ENCODE measurements around the gene PIAS1. TPM values are rescaled to one million over a fixed set of nuclear protein-coding genes. Genes with fewer than 3 reads are reported as not detected.
A peak's percentile ranks its signal among the peaks of the same experiment; 100 is the strongest.

PIAS1 gene
- total RNA-seq, 2 donors from 2014 or later = 43.1 to 59.2 TPM

- intact Hi-C loops (cut with DNase I) = no loop called here
- DNase-seq (ENCODE audit: low spot score) = no peak
Observed at GRCh38 chr15:68029959-68030358, 24.2 kb upstream of the PIAS1 start.

GRCh38 chr15:68031404-68031803 is 22.7 kb upstream of the PIAS1 start:
- intact Hi-C loops (cut with DNase I) = no loop called here
- no peak for DNase-seq (ENCODE audit: low spot score)

GRCh38 chr15:68032672-68033071 is 21.4 kb upstream of the PIAS1 start:
- intact Hi-C loops (cut with DNase I) = no loop called here
- no peak for DNase-seq (ENCODE audit: low spot score)

GRCh38 chr15:68034081-68034480 is 20.0 kb upstream of the PIAS1 start:
- no peak for DNase-seq (ENCODE audit: low spot score)
- intact Hi-C loops (cut with DNase I) = no loop called here

GRCh38 chr15:68034719-68035293 is 19.3 kb upstream of the PIAS1 start:
- no peak for DNase-seq (ENCODE audit: low spot score)
- intact Hi-C loops (cut with DNase I) = no loop called here

- intact Hi-C loops (cut with DNase I) = no loop called here
- DNase-seq (ENCODE audit: low spot score) = no peak
Observed at GRCh38 chr15:68038246-68038645, 15.9 kb upstream of the PIAS1 start.

GRCh38 chr15:68040144-68040543 is 14.0 kb upstream of the PIAS1 start:
- DNase-seq (ENCODE audit: low spot score) = no peak
- intact Hi-C loops (cut with DNase I) = no loop called here

GRCh38 chr15:68042156-68042854 is 11.8 kb upstream of the PIAS1 start:
- intact Hi-C loops (cut with DNase I) = no loop called here
- no peak for DNase-seq (ENCODE audit: low spot score)

GRCh38 chr15:68042855-68043222 is 11.3 kb upstream of the PIAS1 start:
- no peak for DNase-seq (ENCODE audit: low spot score)
- intact Hi-C loops (cut with DNase I) = no loop called here

GRCh38 chr15:68045289-68046265 is 8.5 kb upstream of the PIAS1 start:
- no peak for DNase-seq (ENCODE audit: low spot score)
- intact Hi-C loops (cut with DNase I) = no loop called here

GRCh38 chr15:68047826-68048225 is 6.3 kb upstream of the PIAS1 start:
- intact Hi-C loops (cut with DNase I) = no loop called here
- DNase-seq (ENCODE audit: low spot score) = no peak

GRCh38 chr15:68051109-68051508 is 3.0 kb upstream of the PIAS1 start:
- no peak for DNase-seq (ENCODE audit: low spot score)
- intact Hi-C loops (cut with DNase I) = no loop called here

- no peak for DNase-seq (ENCODE audit: low spot score)
- intact Hi-C loops (cut with DNase I) = no loop called here
Observed at GRCh38 chr15:68051907-68052306, 2.2 kb upstream of the PIAS1 start.

- intact Hi-C loops (cut with DNase I) = no loop called here
- no peak for DNase-seq (ENCODE audit: low spot score)
Observed at GRCh38 chr15:68052431-68052830, 1.7 kb upstream of the PIAS1 start.

GRCh38 chr15:68053001-68053400 is 1.1 kb upstream of the PIAS1 start:
- intact Hi-C loops (cut with DNase I) = no loop called here
- no peak for DNase-seq (ENCODE audit: low spot score)

- peak; percentile 91 for DNase-seq (ENCODE audit: low spot score)
- intact Hi-C loops (cut with DNase I) = no loop called here
Observed at GRCh38 chr15:68054628-68055223, 611 bp downstream of the PIAS1 start.

- no peak for DNase-seq (ENCODE audit: low spot score)
- intact Hi-C loops (cut with DNase I) = no loop called here
Observed at GRCh38 chr15:68055224-68055705, 1.1 kb downstream of the PIAS1 start.

GRCh38 chr15:68056097-68056865 is 2.2 kb downstream of the PIAS1 start:
- intact Hi-C loops (cut with DNase I) = no loop called here
- DNase-seq (ENCODE audit: low spot score) = no peak

GRCh38 chr15:68057034-68057433 is 2.9 kb downstream of the PIAS1 start:
- intact Hi-C loops (cut with DNase I) = no loop called here

More at GRCh38 chr15:68057034-68057433, 2.9 kb downstream of the PIAS1 start:
- DNase-seq (ENCODE audit: low spot score) = no peak
